Measurements from ENCODE around the gene BBX. TPM values are rescaled to one million over a fixed set of nuclear protein-coding genes. Genes with fewer than 3 reads are reported as not detected.

Gene BBX
- total and polyA plus RNA-seq, 2 donors from 2014 or later: 8.1 to 85.8 TPM

GRCh38 chr3:107772016-107772415, 249.3 kb downstream of the BBX start:
- no peak for TF ChIP-seq CTCF (IDR thresholded peaks at IDR 0.05; ENCODE audit: borderline replicate concordance, extremely low read depth, insufficient read depth)
- intact Hi-C loops (cut with DNase I): no loop called here
- H3K27me3 ChIP-seq (ENCODE audit: control insufficient read depth, insufficient read depth, low read length): no peaks in the 10 kb centered on the region
- peaks cover 4 to 5% (median 5%) of the 10 kb centered on the region in 3 donors for H3K36me3 ChIP-seq (ENCODE audit: control insufficient read depth in 2 of 3, insufficient read depth in 3 of 3, low read length in 3 of 3)
- peaks cover 0 to 14% (median 0%) of the 10 kb centered on the region in 3 donors for H3K4me1 ChIP-seq (ENCODE audit: control insufficient read depth in 2 of 3, insufficient read depth in 2 of 3, low read depth in 1 of 3, low read length in 3 of 3)
- no peak overlapping the region for H3K27ac ChIP-seq (ENCODE audit: low read depth in 2 of 2, low read length in 2 of 2)
- no peaks in the 10 kb centered on the region for H3K9me3 ChIP-seq (ENCODE audit: control insufficient read depth in 2 of 3, insufficient read depth in 1 of 3, low read length in 3 of 3)
- FAIRE-seq (peak; percentile 92), DNase-seq (peak in 2 of 5 donors; percentile 29 to 52)
- H3K9ac ChIP-seq (ENCODE audit: low read length in 3 of 3): peak overlapping the region in 1 of 3 donors; percentile 1
- H3K4me3 ChIP-seq (ENCODE audit: low read length in 3 of 3): peak overlapping the region in 2 of 3 donors; percentile 9 to 44

- Histone ChIP-seq H3K4me1 (ENCODE audit: control insufficient read depth in 2 of 3, insufficient read depth in 2 of 3, low read depth in 1 of 3, low read length in 3 of 3) (peaks cover 0 to 11% (median 0%) of the 10 kb centered on the region in 3 donors), H3K27me3 (ENCODE audit: control insufficient read depth, insufficient read depth, low read length) (no peaks in the 10 kb centered on the region), H3K36me3 (ENCODE audit: control insufficient read depth in 2 of 3, insufficient read depth in 3 of 3, low read length in 3 of 3) (peaks cover 5 to 16% (median 9%) of the 10 kb centered on the region in 3 donors), H3K4me3 (ENCODE audit: low read length in 3 of 3) (no peak overlapping the region), H3K9me3 (ENCODE audit: control insufficient read depth in 2 of 3, insufficient read depth in 1 of 3, low read length in 3 of 3) (no peaks in the 10 kb centered on the region), H3K27ac (ENCODE audit: low read depth in 2 of 2, low read length in 2 of 2) (no peak overlapping the region), H3K9ac (ENCODE audit: low read length in 3 of 3) (no peak overlapping the region)
- intact Hi-C loops (cut with DNase I): no loop called here
- no peak for DNase-seq
- TF ChIP-seq CTCF (IDR thresholded peaks at IDR 0.05; ENCODE audit: borderline replicate concordance, extremely low read depth, insufficient read depth): no peak
- FAIRE-seq: no peak
Measured at GRCh38 chr3:107775974-107776373, 253.2 kb downstream of the BBX start.

GRCh38 chr3:107781253-107781652, 258.5 kb downstream of the BBX start:
- H3K4me3 ChIP-seq (ENCODE audit: low read length in 3 of 3): no peak overlapping the region
- no peak for FAIRE-seq
- no peak overlapping the region for H3K9ac ChIP-seq (ENCODE audit: low read length in 3 of 3)
- H3K27ac ChIP-seq (ENCODE audit: low read depth in 2 of 2, low read length in 2 of 2): no peak overlapping the region
- peaks cover 3 to 12% (median 7%) of the 10 kb centered on the region in 3 donors for H3K36me3 ChIP-seq (ENCODE audit: control insufficient read depth in 2 of 3, insufficient read depth in 3 of 3, low read length in 3 of 3)
- DNase-seq: no peak
- no peaks in the 10 kb centered on the region for H3K27me3 ChIP-seq (ENCODE audit: control insufficient read depth, insufficient read depth, low read length)
- TF ChIP-seq CTCF (IDR thresholded peaks at IDR 0.05; ENCODE audit: borderline replicate concordance, extremely low read depth, insufficient read depth): no peak
- intact Hi-C loops (cut with DNase I): no loop called here
- H3K4me1 ChIP-seq (ENCODE audit: control insufficient read depth in 2 of 3, insufficient read depth in 2 of 3, low read depth in 1 of 3, low read length in 3 of 3): no peaks in the 10 kb centered on the region
- H3K9me3 ChIP-seq (ENCODE audit: control insufficient read depth in 2 of 3, insufficient read depth in 1 of 3, low read length in 3 of 3): no peaks in the 10 kb centered on the region

GRCh38 chr3:107782054-107782453, 259.3 kb downstream of the BBX start:
- no peak overlapping the region for H3K27ac ChIP-seq (ENCODE audit: low read depth in 2 of 2, low read length in 2 of 2)
- H3K4me1 ChIP-seq (ENCODE audit: control insufficient read depth in 2 of 3, insufficient read depth in 2 of 3, low read depth in 1 of 3, low read length in 3 of 3): no peaks in the 10 kb centered on the region
- no peaks in the 10 kb centered on the region for H3K9me3 ChIP-seq (ENCODE audit: control insufficient read depth in 2 of 3, insufficient read depth in 1 of 3, low read length in 3 of 3)
- H3K27me3 ChIP-seq (ENCODE audit: control insufficient read depth, insufficient read depth, low read length): no peaks in the 10 kb centered on the region
- TF ChIP-seq CTCF (IDR thresholded peaks at IDR 0.05; ENCODE audit: borderline replicate concordance, extremely low read depth, insufficient read depth): no peak
- FAIRE-seq (no peak), DNase-seq (no peak)
- H3K36me3 ChIP-seq (ENCODE audit: control insufficient read depth in 2 of 3, insufficient read depth in 3 of 3, low read length in 3 of 3): peaks cover 3 to 12% (median 7%) of the 10 kb centered on the region in 3 donors
- H3K9ac ChIP-seq (ENCODE audit: low read length in 3 of 3): no peak overlapping the region
- no peak overlapping the region for H3K4me3 ChIP-seq (ENCODE audit: low read length in 3 of 3)
- intact Hi-C loops (cut with DNase I): no loop called here

Data from kidney (tissue), 14 donors.